Keratinocyte (primary cell): ENCODE measurements around the gene MDM4. TPM values are rescaled to one million over a fixed set of nuclear protein-coding genes. Genes with fewer than 3 reads are reported as not detected.
"Not testable (repeated sequence)": the region's sequence is repeated elsewhere in the genome, so short reads cannot be mapped to it uniquely, and the experiment has no call there.

Experiments
- DNase-seq: peaks from one replicate; pipeline ENCODE4 v3.0.0-alpha.2; 2011; ENCODE audit warnings: low read depth, missing footprints, low spot score
- FAIRE-seq: peaks from 2 replicates; lab custom pipeline; 2011; peaks lifted over from hg19 to GRCh38; lab: Jason Lieb, UNC
- H2AFZ ChIP-seq: 2 replicates; pipeline ENCODE4 v1.6.0; 2012; ENCODE audit warnings: low read length, control low read depth, inconsistent platforms; ENCODE audit not compliant: control insufficient read depth
- H3K27ac ChIP-seq: 2 replicates; pipeline ENCODE4 v1.5.1; 2011; ENCODE audit warnings: low read length; ENCODE audit not compliant: control insufficient read depth, insufficient read depth
- H3K27me3 ChIP-seq: 3 replicates; pipeline ENCODE4 v1.6.0; 2011; ENCODE audit warnings: low read length; ENCODE audit not compliant: control insufficient read depth, insufficient read depth; ENCODE audit errors: extremely low read depth
- H3K36me3 ChIP-seq, 2 experiments: 2 replicates in 1 of 2; 3 replicates in 1 of 2; pipeline ENCODE4 v1.5.1; 2011; ENCODE audit warnings: low read length in 2 of 2, mild to moderate bottlenecking in 1 of 2; ENCODE audit not compliant: control insufficient read depth in 2 of 2, insufficient read depth in 2 of 2; ENCODE audit errors: extremely low read depth in 1 of 2
- H3K4me1 ChIP-seq: 3 replicates; pipeline ENCODE4 v1.5.1; 2011; ENCODE audit warnings: low read length; ENCODE audit not compliant: control insufficient read depth, insufficient read depth; ENCODE audit errors: extremely low read depth
- H3K4me2 ChIP-seq: 3 replicates; pipeline ENCODE4 v1.6.0; 2011; ENCODE audit warnings: low read depth, low read length; ENCODE audit not compliant: control insufficient read depth, insufficient read depth; ENCODE audit errors: extremely low read depth
- H3K4me3 ChIP-seq, 3 experiments: fragments of 200-600 bp in 1 of 3; sonication (generic) in 1 of 3; 2 replicates in 2 of 3; 3 replicates in 1 of 3; pipeline ENCODE4 v1.5.1; 2011 to 2016; ENCODE audit warnings: low read length in 3 of 3, mild to moderate bottlenecking in 3 of 3, control low read depth in 2 of 3, inconsistent platforms in 1 of 3, low read depth in 1 of 3, mixed read lengths in 1 of 3, mixed run types in 1 of 3, moderate library complexity in 1 of 3; ENCODE audit not compliant: control insufficient read depth in 2 of 3, insufficient read depth in 2 of 3; ENCODE audit errors: extremely low read depth in 1 of 3
- H3K79me2 ChIP-seq: 2 replicates; pipeline ENCODE4 v1.6.0; 2012; ENCODE audit warnings: low read length; ENCODE audit not compliant: control insufficient read depth, insufficient read depth
- H3K9ac ChIP-seq: 3 replicates; pipeline ENCODE4 v1.6.0; 2011; ENCODE audit warnings: low read length; ENCODE audit not compliant: control insufficient read depth, insufficient read depth; ENCODE audit errors: extremely low read depth
- H3K9me1 ChIP-seq: 3 replicates; pipeline ENCODE4 v1.6.0; 2011; ENCODE audit warnings: low read length; ENCODE audit not compliant: control insufficient read depth, insufficient read depth; ENCODE audit errors: extremely low read depth
- H3K9me3 ChIP-seq: 2 replicates; pipeline ENCODE4 v1.5.1; 2012; ENCODE audit warnings: low read depth, low read length; ENCODE audit not compliant: control insufficient read depth
- H4K20me1 ChIP-seq: 3 replicates; pipeline ENCODE4 v1.6.0; 2011; ENCODE audit warnings: low read length; ENCODE audit not compliant: control insufficient read depth, insufficient read depth; ENCODE audit errors: extremely low read depth
- EZH2 ChIP-seq: IDR thresholded peaks from one replicate; pipeline ENCODE4 v1.6.1; 2012; ENCODE audit warnings: inconsistent platforms, mild to moderate bottlenecking, low read length, moderate library complexity
- dilution Hi-C: fragments of 300-500 bp; cut with MboI; formaldehyde crosslinking; loops from one replicate; pipeline ENCODE4 v1.7.0; 2020; ENCODE audit warnings: low sequenced_read_pairs; ENCODE audit not compliant: extremely low pct_ligation_motif_present
- polyA plus RNA-seq, 5 experiments: library from polyadenylated mRNA; depleted of rRNA in 3 of 5; stranded (reverse) in 3 of 5; stranded (forward) in 1 of 5; unstranded in 1 of 5; fragments of >200 nt; gene quantifications; 1 replicate in 1 of 5; 2 replicates in 3 of 5; 3 replicates in 1 of 5; pipeline versions ENCODE4 v1.2.1 to v1.2.3, GENCODE V29; 2011 to 2012; ENCODE audit warnings: missing spikeins in 2 of 5, low read depth in 1 of 5, low replicate concordance in 1 of 5
- TF ChIP-seq, protein P1 (sequence below), 3 experiments: IDR thresholded peaks in 1 of 3; conservative IDR thresholded peaks in 1 of 3; optimal IDR thresholded peaks in 1 of 3; 2 replicates in 2 of 3; 3 replicates in 1 of 3; pipeline versions ENCODE3 to v1.5.1; 2011; ENCODE audit warnings: low read length in 3 of 3, mild to moderate bottlenecking in 3 of 3, moderate library complexity in 2 of 3, control low read depth in 1 of 3, inconsistent platforms in 1 of 3; ENCODE audit not compliant: insufficient read depth in 2 of 3; ENCODE audit errors: extremely low read depth in 1 of 3

Gene MDM4
- polyA plus RNA-seq, 1 donor (not counting 4 experiments of a cell fraction or from before 2014, with no cell fraction given): 17.8 TPM

DNA sequence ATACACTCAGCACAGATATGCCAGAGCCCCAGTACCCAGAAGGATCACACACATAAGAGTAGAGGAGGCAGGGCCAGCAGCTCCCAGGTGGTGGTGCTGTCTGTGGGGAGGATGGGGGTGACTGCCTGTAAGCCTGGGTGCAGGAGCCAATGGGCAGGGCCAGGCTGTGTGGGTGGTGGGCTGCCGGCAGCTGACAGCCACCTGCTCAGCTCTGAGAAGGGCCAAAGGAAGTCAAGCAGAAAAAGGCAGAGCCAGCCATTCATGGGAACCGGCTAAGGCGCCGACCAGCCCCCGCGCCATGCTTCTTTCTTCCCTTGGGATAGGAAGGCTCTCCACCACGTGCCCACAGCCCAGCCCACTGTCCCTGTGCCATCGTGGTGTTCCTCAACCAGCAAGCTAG, 35.7 kb upstream of the MDM4 start:
- Histone ChIP-seq H3K27me3 (no peaks in the 10 kb centered on the region), H3K9me1 (no peaks in the 10 kb centered on the region), H3K4me3 (no peak overlapping the region), H2AFZ (no peak overlapping the region), H4K20me1 (no peaks in the 10 kb centered on the region), H3K4me2 (no peak overlapping the region), H3K4me1 (peaks cover 14% of the 10 kb centered on the region), H3K27ac (no peak overlapping the region), H3K9ac (no peak overlapping the region), H3K9me3 (no peaks in the 10 kb centered on the region), H3K36me3 (no peaks in the 10 kb centered on the region), H3K79me2 (no peaks in the 10 kb centered on the region)
- no peak for DNase-seq
- no peak for TF ChIP-seq EZH2
- FAIRE-seq: no peak
- dilution Hi-C loops: no loop called here

DNA sequence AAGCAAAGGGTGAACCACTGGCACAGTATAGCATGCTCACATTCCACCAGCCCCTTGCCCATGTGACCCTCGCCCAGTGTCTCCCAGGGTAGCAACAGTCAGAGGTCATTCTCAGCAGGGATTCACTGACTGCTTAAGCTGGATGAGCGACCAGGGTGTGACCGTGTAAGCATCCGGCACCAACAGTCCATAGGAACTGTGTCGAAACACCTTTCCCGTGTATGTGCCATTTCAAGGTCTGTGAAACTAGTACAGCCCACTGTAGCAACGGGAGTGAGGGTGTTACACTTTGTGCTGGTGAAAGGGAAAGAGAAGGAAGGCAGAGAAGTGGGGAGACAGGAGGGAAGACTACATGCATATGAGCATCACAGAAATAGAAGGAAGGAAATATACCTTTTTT, 32.4 kb upstream of the MDM4 start:
- H3K9ac ChIP-seq: no peak overlapping the region
- no peaks in the 10 kb centered on the region for H3K79me2 ChIP-seq
- no peak for FAIRE-seq
- H3K4me1 ChIP-seq: peaks cover 14% of the 10 kb centered on the region
- H3K27ac ChIP-seq: no peak overlapping the region
- no peaks in the 10 kb centered on the region for H3K9me3 ChIP-seq
- no peak overlapping the region for H2AFZ ChIP-seq
- no peak overlapping the region for H3K4me2 ChIP-seq
- dilution Hi-C loops: no loop called here
- no peak overlapping the region for H3K4me3 ChIP-seq
- H4K20me1 ChIP-seq: no peaks in the 10 kb centered on the region
- no peak for DNase-seq
- H3K36me3 ChIP-seq: no peaks in the 10 kb centered on the region
- no peaks in the 10 kb centered on the region for H3K9me1 ChIP-seq
- TF ChIP-seq EZH2: no peak
- TF ChIP-seq, protein P1, sequence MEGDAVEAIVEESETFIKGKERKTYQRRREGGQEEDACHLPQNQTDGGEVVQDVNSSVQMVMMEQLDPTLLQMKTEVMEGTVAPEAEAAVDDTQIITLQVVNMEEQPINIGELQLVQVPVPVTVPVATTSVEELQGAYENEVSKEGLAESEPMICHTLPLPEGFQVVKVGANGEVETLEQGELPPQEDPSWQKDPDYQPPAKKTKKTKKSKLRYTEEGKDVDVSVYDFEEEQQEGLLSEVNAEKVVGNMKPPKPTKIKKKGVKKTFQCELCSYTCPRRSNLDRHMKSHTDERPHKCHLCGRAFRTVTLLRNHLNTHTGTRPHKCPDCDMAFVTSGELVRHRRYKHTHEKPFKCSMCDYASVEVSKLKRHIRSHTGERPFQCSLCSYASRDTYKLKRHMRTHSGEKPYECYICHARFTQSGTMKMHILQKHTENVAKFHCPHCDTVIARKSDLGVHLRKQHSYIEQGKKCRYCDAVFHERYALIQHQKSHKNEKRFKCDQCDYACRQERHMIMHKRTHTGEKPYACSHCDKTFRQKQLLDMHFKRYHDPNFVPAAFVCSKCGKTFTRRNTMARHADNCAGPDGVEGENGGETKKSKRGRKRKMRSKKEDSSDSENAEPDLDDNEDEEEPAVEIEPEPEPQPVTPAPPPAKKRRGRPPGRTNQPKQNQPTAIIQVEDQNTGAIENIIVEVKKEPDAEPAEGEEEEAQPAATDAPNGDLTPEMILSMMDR (optimal IDR thresholded peaks at IDR 0.05 in 1 of 3, IDR thresholded peaks at IDR 0.05 in 1 of 3, conservative IDR thresholded peaks at IDR 0.05 in 1 of 3; ENCODE audit: extremely low read depth in 1 of 3, insufficient read depth in 2 of 3, low read length in 3 of 3): no peak
- no peaks in the 10 kb centered on the region for H3K27me3 ChIP-seq

DNA sequence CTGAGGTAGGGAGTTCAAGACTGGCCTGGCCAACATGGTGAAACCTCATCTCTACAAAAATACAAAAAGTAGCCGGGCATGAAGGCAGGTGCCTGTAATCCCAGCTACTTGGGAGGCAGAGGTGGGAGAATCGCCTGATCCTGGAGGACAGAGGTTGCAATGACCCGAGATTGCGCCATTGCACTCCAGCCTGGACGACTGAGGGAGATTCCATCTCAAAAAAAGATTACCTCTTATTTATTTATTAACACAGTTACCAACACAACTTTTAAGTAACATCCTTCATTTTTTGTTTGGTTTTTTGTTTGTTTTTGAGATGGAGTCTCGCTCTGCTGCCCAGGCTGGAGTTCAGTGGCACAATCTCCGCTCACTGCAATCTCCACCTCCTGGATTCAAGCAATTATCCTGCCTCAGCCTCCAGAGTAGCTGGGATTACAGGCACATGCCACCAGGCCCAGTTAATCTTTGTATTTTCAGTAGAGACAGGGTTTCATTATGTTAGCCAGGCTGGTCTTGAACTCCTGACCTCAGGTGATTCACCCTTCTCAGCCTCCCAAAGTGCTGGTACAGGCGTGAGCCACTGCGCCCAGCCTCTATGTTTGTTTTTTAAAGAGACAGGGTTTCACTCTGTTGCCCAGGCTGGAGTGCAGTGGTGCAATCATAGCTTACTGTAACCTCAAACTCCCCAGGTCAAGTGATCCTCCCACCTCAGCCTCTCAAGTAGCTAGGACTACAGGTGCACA, 29.5 kb upstream of the MDM4 start:
- H3K4me3 ChIP-seq, FAIRE-seq, H3K9ac ChIP-seq, H3K79me2 ChIP-seq, H3K9me1 ChIP-seq, DNase-seq, H3K4me2 ChIP-seq, H4K20me1 ChIP-seq, H3K36me3 ChIP-seq, H3K27me3 ChIP-seq, dilution Hi-C loops, H3K27ac ChIP-seq, H2AFZ ChIP-seq, H3K9me3 ChIP-seq, H3K4me1 ChIP-seq: not testable (repeated sequence)
